Hepatocyte (in vitro differentiated cells): ENCODE data around the gene ZC3HAV1.

Experiments
- CTCF ChIP-seq: fragments of 200-600 bp; sonication (generic); IDR thresholded peaks from 2 replicates; pipeline ENCODE4 v1.5.1; 2016; ENCODE audit warnings: antibody characterized with exemption, mild to moderate bottlenecking; ENCODE audit not compliant: poor library complexity
- EZH2 ChIP-seq: fragments of 200-600 bp; sonication (generic); IDR thresholded peaks from 2 replicates; pipeline ENCODE4 v1.6.1; 2016; ENCODE audit warnings: antibody characterized with exemption, mild to moderate bottlenecking, borderline replicate concordance

- no peak for TF ChIP-seq EZH2
- no peak for TF ChIP-seq CTCF
Observed at GRCh38 chr7:139046143-139046542, 63.4 kb downstream of the ZC3HAV1 start.
